NCI-H2171 treated with DMSO at 0.1 percent for 48 hours (cell line): ENCODE results near the gene MBP.

Experiments
- DNase-seq: peaks from one replicate; lab custom pipeline; 2025; lab: John Stamatoyannopoulos, UW

Gene MBP

DNA sequence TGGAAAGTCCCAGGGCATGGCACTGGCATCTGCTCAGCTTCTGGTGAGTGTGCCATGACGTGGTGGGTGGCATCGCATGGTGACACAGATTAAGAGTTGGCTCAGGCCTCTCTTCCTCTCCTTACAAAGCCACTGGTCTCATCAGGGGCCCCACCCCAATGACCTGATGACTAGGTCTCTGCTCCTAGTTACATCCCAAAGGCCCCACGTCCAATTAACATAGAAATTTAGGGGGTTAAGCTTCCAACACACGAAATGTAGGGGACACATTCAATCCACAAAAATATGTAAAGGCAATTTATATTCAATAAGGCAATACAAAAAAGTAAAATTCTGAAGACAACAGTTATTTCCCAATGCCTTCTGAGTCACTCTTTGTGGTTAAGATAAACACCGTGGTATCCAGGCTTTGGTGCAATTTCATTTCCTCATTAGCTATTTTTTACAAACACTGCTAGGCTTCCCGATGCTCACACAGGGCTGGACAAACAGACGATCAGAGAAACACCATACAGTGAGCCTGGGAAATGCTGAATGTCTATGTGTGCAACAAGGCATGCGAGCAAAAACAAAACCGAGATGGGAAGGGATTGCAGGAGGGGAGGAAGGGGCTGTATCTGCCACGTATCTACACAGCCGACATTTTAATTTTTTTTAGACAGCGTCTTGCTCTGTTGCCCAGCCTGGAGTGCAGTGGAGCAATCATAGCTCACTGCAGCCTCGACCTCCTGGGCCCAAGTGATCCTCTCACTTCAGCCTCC, 67.2 kb downstream of the MBP start:
- DNase-seq: no peak

DNA sequence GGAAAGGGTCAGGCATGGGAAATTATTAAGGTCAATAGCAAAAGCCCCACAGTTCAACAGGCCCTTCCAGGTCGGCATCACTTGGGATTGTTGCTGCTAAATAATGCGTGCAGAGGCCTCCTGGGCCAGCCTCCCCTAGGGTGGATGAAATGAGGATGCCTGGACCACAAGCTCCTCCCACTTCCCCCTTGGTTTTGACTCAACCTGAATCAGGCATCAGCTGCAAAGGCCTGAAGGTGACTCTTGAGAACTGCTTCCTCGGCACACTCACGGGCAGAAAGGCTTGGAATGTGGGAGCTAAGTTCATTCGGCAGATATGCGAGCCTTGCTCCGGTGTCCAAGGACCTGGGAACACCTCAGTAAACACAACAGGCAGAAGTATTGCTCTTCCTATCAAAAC, 69.3 kb downstream of the MBP start:
- no peak for DNase-seq

DNA sequence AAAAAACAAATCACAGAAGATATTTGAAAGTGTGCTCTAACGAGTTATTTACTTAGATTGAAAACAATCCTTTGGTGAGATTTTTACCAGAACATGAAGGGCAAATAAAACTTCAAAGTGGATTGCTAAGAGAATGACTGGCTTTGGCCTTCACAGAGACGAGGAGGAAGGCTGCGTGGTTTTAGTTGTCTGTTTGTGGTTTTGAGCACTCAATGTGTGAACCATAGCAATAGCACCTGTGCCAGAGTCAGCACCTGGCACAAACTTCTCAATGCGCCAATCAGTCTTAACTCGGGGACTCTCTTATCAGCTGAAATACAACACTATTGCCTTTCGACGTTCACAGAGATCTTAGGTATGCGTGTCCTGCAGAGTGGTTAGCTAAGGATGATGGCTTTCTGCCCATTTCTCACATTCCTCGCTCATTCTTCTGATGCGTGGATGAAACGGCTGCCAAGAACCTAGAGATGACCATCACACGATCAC, 70.0 kb downstream of the MBP start:
- no peak for DNase-seq

DNA sequence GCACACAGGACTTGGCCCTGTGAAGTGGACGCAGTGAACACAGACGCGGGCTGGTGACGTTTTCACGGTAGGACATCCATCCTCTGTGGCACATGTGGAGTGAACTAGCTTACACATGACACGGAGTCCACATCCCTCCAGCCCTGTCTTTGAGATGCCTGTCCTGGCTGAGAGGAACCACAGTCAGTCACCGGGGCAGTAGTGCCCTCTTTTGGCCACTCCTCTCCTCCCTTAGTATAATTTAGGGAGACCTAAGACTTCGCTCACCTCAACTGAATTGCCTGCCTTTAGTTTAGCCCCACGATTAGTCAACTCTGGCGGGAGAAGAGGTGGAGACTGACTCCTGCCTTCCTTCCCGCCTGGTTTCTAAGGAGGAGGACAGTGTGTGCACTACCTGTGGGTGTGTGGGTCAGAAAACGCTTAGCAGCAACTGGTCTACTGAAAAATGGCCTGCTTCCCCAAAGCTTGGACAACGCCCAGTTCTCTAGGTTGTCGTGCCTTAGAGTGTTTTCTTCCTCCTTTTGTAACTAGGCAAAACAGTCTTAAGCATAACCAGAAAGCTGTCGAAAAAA, 70.6 kb downstream of the MBP start:
- no peak for DNase-seq

DNA sequence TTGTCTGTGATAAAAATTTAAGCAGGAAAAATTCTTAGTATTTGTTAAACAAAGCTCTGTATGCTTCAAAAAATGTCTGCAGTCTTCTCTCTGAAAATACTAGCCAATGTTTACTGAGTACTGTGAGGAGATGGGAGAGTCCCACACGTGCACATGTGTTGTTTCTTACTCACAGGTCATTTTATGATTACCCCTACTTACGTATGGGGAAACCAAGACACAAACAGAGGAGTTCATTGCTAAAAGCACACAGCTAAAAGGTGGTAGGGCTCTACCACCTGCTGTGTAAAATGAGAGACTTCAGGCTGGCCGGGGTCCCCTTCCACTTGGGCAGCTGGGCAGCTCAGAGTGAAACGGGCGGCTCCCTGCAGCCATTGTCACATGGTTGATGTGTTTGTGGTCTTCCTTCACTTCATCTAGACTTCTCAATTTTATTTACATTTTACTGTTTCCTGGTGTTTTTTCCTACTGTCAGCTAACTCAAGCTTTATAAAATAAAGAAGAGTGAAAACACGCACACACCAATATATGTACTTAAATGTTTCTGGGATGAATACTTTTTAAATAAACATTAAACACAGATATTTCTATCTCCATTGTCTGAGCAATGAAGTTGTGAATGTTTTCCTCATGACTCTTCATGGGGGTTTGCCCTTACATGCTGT, 71.2 kb downstream of the MBP start:
- no peak for DNase-seq

DNA sequence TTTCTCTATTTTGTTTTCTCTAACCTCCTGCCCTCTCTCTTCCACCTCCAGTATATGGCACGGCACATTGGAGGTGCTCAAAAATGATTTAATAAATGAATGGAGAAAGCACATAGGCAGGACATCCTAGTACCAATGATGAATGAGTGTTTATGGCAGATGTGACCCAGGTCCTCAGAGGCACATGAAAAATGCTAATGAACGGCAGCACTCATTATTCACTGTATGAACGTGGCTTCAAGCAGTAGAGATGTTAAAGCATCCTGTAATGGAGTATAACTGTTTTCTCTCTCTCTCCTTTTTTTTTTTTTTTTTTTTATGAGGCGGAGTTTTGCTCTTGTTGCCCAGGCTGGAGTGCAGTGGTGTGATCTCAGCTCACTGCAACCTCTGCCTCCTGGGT, 72.4 kb downstream of the MBP start:
- DNase-seq: no peak

DNA sequence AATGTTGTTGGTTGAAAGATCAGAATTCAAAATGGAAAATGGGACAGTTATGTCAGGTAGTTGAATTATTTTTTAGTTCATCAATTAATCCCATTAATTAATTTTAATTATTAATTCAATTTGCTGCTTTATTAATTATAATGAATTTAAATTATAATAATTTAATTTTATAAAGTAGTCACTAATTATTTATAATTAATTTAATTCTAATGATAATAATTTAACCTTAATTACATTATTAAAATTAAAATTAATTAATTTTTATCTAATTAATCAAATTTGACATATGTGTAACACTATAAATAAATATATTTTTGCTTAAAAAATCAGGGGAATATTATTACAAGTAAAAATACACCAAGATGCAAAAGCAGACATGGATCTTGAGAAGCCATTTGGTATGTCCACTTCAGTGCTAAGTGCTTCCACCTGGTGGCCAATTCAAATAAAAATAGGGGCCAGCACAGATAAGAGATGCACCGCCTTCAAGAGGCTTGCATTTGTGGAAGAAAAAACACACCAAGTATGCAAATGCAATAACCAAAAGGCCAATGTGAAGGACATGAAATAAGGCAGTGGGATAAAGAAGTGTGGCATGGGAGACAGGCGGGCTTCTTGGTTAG, 73.2 kb downstream of the MBP start:
- DNase-seq: peak; percentile 24

DNA sequence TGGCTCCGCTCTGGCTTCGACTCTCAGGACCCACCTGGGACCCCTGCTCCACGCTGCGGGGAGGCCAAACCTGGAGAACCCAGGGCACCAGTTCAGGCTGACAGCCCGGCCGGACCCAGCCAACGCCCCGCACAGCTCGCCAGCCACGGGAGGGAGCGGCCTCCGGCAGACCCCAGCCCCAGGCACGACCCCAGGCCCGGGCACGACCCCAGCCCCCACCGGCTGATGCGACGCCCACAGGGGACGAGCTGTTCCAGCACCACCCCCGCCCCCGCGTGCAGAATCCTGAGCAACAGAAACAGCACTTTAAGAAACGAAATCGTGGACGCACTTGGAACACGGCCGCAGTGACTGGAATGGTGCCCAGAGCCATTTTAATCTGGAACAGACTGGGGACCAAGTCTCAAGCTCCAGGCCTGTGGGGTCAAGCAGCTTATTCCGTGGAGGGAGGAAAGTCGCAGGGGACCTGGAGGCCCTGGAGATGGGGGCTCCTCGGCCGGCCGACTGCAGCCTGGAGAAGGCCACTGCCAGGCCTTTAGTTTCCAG, 74.2 kb downstream of the MBP start:
- DNase-seq: no peak

DNA sequence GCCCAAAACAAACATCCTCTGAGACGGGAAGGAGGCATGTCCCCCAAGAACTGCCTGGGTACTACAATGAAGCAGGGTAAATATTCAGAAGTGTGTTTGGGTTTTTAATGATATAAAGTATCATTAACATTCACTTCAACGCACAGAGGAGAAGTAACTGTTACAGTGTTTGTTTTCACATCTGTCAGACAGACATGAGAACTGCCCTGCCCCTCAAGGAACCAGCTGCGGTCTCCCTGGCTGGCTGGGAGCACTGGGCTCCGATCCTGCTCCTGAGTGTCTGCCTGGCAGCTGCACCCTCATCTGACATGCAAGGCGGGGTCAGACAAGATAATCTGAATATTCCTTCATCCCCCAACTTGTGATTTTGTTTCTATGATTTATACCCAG, 75.6 kb downstream of the MBP start:
- peak; percentile 4 for DNase-seq

DNA sequence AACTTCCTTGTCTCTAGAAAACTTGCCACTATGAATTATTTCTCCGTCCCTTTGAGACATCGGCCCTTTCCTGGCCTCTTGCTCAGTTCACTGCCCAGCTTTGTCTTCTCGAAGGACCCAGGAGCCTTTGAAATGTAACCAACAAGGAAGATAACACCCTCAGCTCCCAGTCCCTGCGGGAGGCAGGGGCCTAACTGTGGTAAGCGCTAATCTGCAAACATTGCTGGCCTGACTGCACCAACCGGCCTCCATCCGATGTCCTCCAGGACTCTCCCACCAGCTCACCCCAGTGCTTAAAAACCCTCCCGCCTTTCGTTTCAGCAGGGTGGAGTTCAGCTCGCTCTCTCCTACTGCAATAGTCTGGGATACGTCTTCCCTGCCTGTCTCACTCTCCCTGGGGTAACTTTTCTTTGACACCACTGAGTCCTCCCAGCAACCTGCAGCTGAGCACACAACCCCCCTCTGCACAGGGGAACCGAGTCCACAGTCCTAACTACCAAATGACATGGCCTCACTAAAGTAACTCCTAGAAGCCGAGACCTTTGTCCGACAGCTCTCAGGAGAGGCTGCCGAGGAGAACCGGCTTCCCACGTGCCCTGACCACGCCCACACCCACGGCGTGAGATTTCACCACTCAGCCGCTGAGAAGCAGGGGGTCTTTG, 76.1 kb downstream of the MBP start:
- no peak for DNase-seq

DNA sequence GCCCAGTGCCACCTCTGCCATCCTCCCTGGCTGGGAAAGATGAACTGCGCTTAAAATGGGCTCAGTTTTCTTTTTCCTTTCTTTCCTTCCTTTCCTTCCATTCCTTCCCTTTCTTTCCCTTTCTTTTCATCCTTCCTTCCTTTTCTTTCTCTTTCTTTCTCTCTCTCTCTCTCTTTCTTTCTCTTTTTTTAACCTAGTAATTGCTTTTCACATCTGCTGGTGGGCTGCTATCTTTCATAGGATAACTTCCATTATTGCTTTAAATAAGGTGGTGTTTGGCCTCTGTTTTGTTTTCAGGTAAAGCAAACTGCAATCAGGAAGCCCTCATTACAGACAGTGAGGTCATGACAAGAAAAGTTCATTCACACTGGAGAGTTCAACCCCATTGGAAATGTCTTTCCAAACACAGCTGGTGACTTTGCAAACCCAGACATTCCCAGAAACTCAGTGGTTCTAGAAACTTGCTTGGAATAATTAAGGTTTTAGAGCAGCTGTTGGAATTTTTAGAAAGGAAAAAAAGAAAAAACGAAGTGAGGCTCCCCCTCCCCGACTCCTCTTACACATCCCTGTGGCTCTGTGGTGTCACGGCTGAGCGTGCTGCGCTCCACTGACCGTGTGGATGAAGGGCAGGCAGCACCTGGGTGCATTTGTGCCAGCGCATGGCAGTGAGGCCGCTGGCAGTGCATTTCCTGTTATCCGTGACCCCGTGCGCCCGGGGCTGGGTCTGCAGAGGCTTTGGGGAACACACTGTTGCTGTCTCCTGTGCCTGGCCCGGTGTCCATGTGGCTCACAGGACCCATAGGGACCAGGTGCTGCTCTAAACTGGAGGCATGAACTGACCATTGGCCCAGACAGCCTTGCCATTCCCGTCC, 76.9 kb downstream of the MBP start:
- DNase-seq: no peak

DNA sequence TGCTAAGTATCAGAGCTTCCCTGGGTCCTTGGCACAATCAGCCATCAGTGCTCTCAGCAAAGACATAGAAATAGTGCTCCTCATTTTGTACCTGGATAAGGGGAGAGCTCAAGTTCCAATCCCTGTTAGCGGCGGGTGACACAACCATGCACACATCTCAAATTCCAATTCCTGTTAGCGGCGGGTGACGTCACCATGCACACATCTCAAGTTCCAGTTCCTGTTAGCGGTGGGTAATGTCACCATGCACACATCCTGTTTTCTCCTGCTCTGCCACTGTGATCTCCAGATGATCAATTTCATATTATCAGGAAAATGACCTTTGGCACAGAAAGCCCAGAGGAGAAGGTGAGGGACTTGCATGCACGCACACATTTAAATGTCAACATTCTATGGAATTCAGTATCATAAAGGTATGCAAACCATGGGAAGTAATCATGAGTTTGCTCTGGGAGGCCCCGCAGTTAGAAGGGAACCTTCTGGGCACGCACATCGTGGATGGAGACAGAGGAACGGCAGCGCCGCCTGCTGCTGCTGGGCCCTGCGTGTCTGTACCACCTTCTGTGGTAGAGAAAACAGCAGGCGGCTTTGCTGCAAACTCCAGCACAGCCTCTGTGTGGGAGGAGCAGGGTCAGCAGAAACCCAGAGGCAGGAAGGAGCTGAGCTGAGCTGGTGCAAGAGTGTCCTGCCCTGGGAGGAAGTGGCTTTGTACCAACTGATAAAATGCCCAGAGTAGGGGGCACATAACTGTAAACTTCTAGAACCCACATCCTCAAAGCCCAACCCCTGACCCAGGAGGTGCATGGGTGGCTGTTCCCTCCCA, 77.8 kb downstream of the MBP start:
- peak; percentile 86 for DNase-seq

DNA sequence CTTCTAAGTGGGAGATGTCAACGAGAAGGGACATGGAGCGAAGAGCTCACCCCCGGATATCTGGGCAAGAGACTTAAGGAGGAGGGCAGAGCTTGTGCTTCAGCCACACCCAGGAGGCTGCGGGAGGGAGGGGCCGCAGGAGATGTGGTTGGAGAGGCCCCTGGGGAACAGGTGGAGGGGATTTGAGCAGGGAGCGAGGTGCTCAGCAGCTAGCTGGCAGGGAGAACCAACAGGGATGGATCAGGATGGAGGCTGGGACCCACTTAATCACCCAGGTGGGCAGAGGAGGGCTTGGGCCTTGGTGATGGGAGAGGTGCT, 78.3 kb downstream of the MBP start:
- DNase-seq: peak; percentile 77

DNA sequence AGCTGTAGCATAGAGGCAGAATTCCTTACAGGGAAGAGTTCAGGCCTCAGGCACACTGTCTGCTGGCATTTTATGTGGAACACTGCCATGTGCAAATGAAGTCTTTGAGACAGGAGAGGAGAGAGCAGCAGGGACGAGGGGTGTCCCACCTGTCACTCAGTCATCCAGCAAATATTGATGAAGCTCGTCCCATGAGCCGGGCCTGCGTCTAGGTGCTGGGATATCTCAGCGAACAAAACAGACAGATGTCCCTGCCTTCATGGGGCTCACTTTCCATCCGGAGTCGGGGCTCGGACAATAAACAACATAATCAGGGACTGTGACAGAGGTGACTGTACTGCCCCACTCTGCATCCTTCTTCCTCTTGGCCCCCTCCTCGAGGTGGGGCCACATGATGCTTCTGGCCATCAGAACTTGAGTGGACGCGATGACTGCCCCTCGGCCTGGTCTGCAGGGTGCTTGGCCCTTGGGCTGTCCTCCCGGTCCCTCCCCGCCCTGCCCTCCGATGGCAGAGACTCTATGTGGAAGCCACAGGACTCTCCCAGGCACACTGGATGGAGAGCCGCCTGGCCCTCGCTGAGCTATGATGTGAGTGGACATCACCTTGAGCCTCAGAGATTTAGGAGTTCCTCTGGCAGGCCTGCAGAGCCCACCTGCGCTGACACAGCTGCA, 78.8 kb downstream of the MBP start:
- peak; percentile 47 for DNase-seq

DNA sequence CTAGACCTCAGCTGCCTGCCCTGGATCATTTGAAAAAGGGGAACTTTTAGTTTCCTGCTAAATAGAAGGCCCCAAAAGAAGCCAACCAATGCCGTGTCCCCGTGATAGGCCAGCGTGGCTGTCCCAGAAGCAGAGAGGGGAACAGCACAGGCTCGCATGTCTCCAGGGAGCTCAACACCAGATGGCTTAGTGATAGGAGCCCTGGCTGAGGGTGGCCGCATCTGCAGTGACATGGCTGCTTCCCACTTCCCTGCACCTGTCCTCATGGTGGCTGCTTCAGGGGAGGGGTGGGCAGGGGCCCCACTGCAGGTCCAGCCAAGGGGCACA, 79.6 kb downstream of the MBP start:
- DNase-seq: peak; percentile 80

DNA sequence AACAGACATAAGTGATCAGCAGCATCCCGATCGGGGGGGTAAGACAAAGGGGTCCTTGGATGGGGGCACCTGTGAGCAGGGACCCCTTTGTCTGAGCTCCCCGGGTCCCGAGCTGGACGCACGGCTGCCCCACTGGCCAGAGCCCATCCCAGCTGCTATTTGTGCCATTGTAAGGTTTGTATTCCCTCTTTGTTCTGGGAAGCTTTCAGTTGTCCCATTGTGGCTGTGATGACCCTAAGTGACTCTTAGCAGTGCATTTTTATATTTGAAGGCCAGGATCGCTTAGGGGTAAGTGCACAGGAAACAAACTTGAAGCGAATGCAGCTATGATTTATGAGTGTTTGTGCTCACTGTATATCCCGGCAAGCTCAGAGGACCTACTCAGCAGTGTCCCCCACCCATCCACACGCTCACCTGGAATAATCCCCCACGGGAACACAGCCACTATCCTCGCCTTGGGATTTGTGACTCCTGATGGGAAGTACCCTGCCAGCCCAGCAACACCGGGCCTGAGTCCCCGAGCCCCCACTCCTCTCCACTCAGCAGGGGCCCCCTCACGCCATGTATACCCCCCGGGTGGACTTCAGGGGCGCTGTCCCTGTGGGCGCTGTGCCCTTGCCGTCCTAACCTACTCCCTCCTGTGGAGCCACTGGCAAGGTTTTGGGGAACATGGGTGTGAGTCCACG, 80.1 kb downstream of the MBP start:
- DNase-seq: no peak

DNA sequence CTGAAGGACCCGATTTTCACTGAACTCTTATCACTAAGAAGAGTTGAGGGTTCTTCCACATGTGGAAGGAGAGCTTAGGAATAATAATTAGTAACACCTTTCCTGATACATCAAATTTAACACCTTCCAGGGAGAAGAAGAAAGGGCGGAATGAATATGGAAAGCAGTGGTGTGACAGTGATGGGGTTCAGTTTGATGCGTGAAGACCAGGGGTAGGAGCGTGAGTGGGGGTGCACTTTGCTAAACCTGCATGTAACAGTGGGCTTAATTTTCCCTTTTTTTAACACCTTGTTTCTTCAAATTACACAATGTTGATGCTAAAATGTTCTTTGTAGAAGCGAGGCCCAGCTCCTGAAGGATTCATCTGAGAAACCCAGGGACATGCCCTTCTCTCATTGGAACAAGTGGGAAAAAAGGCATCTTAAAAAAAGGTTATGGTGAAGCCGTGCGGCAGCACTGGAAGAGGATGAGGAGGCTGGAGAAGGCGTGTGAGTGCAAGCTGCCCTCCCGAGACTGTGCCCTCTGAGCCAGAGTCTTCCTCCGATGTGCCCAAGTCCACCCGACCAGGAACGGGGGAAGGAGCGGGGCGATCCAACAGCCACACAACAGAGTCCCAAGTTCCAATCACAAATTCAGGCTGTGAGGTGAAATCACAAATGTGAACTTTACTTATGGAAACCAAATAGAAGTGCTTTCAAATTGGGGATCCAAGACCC, 80.8 kb downstream of the MBP start:
- no peak for DNase-seq

DNA sequence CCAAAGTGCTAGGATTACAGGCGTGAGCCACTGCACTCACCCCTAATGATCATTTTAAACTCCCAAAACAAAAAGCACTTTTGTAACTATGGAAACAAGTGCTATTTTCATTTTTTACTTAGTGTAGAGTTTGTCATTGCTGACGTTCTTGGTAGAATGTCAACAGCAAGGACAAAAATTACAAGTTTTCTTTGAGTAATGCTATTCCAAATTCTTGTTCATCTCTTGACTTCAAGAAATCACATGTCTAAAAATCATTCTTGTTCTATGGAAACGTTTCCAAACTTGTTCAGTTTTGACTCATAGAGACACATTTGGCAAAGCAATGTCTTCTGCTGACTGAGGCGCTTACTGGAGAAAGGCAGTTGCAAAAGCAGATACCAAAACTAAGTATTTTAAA, 82.6 kb downstream of the MBP start:
- no peak for DNase-seq
